Thyroid gland (tissue), 4 donors: ENCODE data around the gene ANKHD1. TPM values are rescaled to one million over a fixed set of nuclear protein-coding genes. Genes with fewer than 3 reads are reported as not detected.

ENCODE experiments used
- DNase-seq, 2 donors: peaks; one replicate each; pipeline ENCODE4 v3.0.0-alpha.2; 2019
- H3K27ac ChIP-seq, 3 donors: fragments of 200-600 bp; sonication (generic); 1 replicate in 2 of 3; 2 replicates in 1 of 3; pipeline ENCODE4 v1.5.1; 2016 to 2019; ENCODE audit warnings: mild to moderate bottlenecking in 1 of 3, moderate library complexity in 1 of 3
- H3K27me3 ChIP-seq: fragments of 200-600 bp; sonication (generic); one replicate; pipeline ENCODE4 v1.5.1; 2019
- H3K36me3 ChIP-seq, 2 donors: fragments of 200-600 bp; sonication (generic); one replicate each; pipeline ENCODE4 v1.5.1; 2016 to 2019
- H3K4me1 ChIP-seq, 2 donors: fragments of 200-600 bp; sonication (generic); one replicate each; pipeline ENCODE4 v1.5.1; 2017 to 2019
- H3K4me3 ChIP-seq, 3 donors: fragments of 200-600 bp; sonication (generic); replicated peaks in 1 of 3; 1 replicate in 2 of 3; 2 replicates in 1 of 3; pipeline ENCODE4 v1.5.1; 2016; ENCODE audit warnings: mild to moderate bottlenecking in 1 of 3
- H3K9me3 ChIP-seq: fragments of 200-600 bp; sonication (generic); one replicate; pipeline ENCODE4 v1.5.1; 2017
- POLR2A ChIP-seq, 2 donors: fragments of 450-650 bp; IDR thresholded peaks; one replicate each; pipeline ENCODE4 v1.6.1; 2017; ENCODE audit warnings: antibody characterized with exemption in 2 of 2, mild to moderate bottlenecking in 2 of 2, moderate library complexity in 1 of 2
- WGBS, 2 donors: methylation state at CpG; one replicate each; pipeline ENCODE4 v1.1.5; 2017; 5-methylcytosine and 5-hydroxymethylcytosine counted together
- intact Hi-C: fragments of 100-400 bp; cut with DNase I; formaldehyde crosslinking; loops from one replicate; pipeline ENCODE4 v1.15.1; 2023
- total RNA-seq, 4 donors: library from RNA; depleted of rRNA; stranded (reverse); fragments of >200 nt; gene quantifications; one replicate each; pipeline ENCODE4 v1.2.3, GENCODE V29; 2016
- TF ChIP-seq, protein P1 (sequence below), 6 experiments: fragments of 200-600 bp in 3 of 6; fragments of 450-650 bp in 3 of 6; sonication (generic) in 3 of 6; IDR thresholded peaks; one replicate each; pipeline ENCODE4 v1.5.1; 2016 to 2019; ENCODE audit warnings: antibody characterized with exemption in 6 of 6, mild to moderate bottlenecking in 2 of 6, inconsistent platforms in 1 of 6, moderate library complexity in 1 of 6

The ANKHD1 gene
- total RNA-seq, 4 donors from 2014 or later = 148 to 247 (median 163) TPM

- intact Hi-C loops = loop anchor here (5.0 kb wide), 2 partner anchors 73 to 162 kb away; partner anchors contain the start of genes ANKHD1 and TMCO6
- Histone ChIP-seq H3K36me3 (peaks cover 21 to 32% of the 10 kb centered on the region in 2 donors), H3K27me3 (no peaks in the 10 kb centered on the region), H3K4me1 (peaks cover 25 to 37% of the 10 kb centered on the region in 2 donors), H3K9me3 (no peaks in the 10 kb centered on the region), H3K4me3 (peak within 1 kb of the TSS; percentile 53 to 89 (median 59)), H3K27ac (peak within 1 kb of the TSS; percentile 93 to 97 (median 96))
- TF ChIP-seq, protein P1, sequence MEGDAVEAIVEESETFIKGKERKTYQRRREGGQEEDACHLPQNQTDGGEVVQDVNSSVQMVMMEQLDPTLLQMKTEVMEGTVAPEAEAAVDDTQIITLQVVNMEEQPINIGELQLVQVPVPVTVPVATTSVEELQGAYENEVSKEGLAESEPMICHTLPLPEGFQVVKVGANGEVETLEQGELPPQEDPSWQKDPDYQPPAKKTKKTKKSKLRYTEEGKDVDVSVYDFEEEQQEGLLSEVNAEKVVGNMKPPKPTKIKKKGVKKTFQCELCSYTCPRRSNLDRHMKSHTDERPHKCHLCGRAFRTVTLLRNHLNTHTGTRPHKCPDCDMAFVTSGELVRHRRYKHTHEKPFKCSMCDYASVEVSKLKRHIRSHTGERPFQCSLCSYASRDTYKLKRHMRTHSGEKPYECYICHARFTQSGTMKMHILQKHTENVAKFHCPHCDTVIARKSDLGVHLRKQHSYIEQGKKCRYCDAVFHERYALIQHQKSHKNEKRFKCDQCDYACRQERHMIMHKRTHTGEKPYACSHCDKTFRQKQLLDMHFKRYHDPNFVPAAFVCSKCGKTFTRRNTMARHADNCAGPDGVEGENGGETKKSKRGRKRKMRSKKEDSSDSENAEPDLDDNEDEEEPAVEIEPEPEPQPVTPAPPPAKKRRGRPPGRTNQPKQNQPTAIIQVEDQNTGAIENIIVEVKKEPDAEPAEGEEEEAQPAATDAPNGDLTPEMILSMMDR (IDR thresholded peaks at IDR 0.05) = peak in 1 of 6 experiments; percentile 20
- peak; percentile 41 to 87 for TF ChIP-seq POLR2A (IDR thresholded peaks at IDR 0.05)
- peak; percentile 97 to 98 for DNase-seq
- 0 to 1% methylated on average over 48 to 68 of the region's 74 CpGs for WGBS, 2 donors
Measured at GRCh38 chr5:140564196-140565023, 162.8 kb downstream of the ANKHD1 start, which contains the start of the genes APBB3 and SLC35A4. TSS of gene APBB3 (minus strand) at chr5:140564598. CDS start at chr5:140564245, 353 bp downstream. TSS of gene SLC35A4 (plus strand) at chr5:140564828. CDS start at chr5:140567170, 2,342 bp downstream.

DNA sequence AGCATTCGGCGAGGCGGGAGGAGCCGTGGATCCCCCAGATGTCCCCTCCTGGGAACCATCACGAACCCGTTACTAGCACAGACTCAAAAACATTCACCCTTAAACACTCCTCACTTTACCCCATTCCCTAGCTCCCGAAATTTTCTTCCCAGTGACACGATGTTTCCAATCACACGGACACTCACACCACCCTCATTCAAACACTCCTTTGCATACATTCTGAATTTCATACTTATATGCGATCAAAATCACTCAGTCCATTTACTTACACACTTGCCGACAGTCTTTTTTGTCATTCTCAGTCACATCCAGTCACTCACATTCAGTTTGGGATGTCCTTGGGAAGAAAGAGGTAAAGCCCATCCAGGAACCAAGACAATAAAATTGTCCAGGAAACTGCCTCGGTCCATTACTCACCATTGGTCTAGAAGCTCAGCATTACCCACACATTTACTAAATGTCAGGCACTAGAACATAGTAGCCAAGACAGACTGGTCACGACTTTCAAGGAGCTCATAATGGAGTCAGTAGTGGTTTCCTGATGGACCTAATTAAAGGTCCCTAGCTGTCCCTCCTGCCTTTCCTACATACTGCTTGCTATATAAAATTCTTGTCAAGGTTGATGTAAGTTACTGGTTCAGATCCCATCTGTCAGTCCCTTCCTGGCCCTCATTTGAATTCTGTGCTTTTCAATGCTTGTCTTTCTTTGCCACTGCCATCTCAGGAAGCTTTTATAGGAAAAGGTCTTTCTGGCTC lies 163.6 kb downstream of the ANKHD1 start:
- no peaks in the 10 kb centered on the region for H3K9me3 ChIP-seq
- no peak for TF ChIP-seq POLR2A (IDR thresholded peaks at IDR 0.05)
- TF ChIP-seq, protein P1 (IDR thresholded peaks at IDR 0.05) = no peak
- intact Hi-C loops = loop anchor here (5.0 kb wide), 1 partner anchor 163 kb away; the partner anchor contains the start of gene ANKHD1
- H3K27ac ChIP-seq = peak overlapping the region; percentile 93 to 97 (median 96)
- H3K4me3 ChIP-seq = peak overlapping the region; percentile 47 to 89 (median 53)
- WGBS, 2 donors = 3 to 6% methylated on average over 13 of the region's 13 CpGs
- H3K27me3 ChIP-seq = no peaks in the 10 kb centered on the region
- H3K4me1 ChIP-seq = peaks cover 25 to 43% of the 10 kb centered on the region in 2 donors
- DNase-seq = no peak
- peaks cover 24 to 29% of the 10 kb centered on the region in 2 donors for H3K36me3 ChIP-seq

GRCh38 chr5:140565780-140566095 lies 164.1 kb downstream of the ANKHD1 start:
- Histone ChIP-seq H3K4me3 (peak overlapping the region in 1 of 3 donors; percentile 53), H3K9me3 (no peaks in the 10 kb centered on the region), H3K27ac (peak overlapping the region in 2 of 3 donors; percentile 21 to 93), H3K4me1 (peaks cover 25 to 43% of the 10 kb centered on the region in 2 donors), H3K27me3 (no peaks in the 10 kb centered on the region), H3K36me3 (peaks cover 24% of the 10 kb centered on the region in 2 donors)
- TF ChIP-seq, protein P1 (IDR thresholded peaks at IDR 0.05) = no peak
- no peak for TF ChIP-seq POLR2A (IDR thresholded peaks at IDR 0.05)
- WGBS, 2 donors = 53 to 54% methylated on average over 4 of the region's 4 CpGs
- intact Hi-C loops = loop anchor here (5.0 kb wide), 1 partner anchor 163 kb away; the partner anchor contains the start of gene ANKHD1
- DNase-seq = peak in 1 of 2 donors; percentile 20

- peaks cover 25 to 43% of the 10 kb centered on the region in 2 donors for H3K4me1 ChIP-seq
- H3K36me3 ChIP-seq = peaks cover 21 to 24% of the 10 kb centered on the region in 2 donors
- H3K9me3 ChIP-seq = no peaks in the 10 kb centered on the region
- 94 to 98% methylated on average over 5 of the region's 5 CpGs for WGBS, 2 donors
- intact Hi-C loops = loop anchor here (5.0 kb wide), 1 partner anchor 164 kb away; the partner anchor contains the start of gene ANKHD1
- no peak overlapping the region for H3K4me3 ChIP-seq
- H3K27me3 ChIP-seq = no peaks in the 10 kb centered on the region
- TF ChIP-seq, protein P1 (IDR thresholded peaks at IDR 0.05) = no peak
- no peak for TF ChIP-seq POLR2A (IDR thresholded peaks at IDR 0.05)
- no peak for DNase-seq
- H3K27ac ChIP-seq = no peak overlapping the region
Measured at GRCh38 chr5:140566665-140567064, 165.0 kb downstream of the ANKHD1 start.
